ENCODE measurements around the gene CMIP.

The CMIP gene

DNA sequence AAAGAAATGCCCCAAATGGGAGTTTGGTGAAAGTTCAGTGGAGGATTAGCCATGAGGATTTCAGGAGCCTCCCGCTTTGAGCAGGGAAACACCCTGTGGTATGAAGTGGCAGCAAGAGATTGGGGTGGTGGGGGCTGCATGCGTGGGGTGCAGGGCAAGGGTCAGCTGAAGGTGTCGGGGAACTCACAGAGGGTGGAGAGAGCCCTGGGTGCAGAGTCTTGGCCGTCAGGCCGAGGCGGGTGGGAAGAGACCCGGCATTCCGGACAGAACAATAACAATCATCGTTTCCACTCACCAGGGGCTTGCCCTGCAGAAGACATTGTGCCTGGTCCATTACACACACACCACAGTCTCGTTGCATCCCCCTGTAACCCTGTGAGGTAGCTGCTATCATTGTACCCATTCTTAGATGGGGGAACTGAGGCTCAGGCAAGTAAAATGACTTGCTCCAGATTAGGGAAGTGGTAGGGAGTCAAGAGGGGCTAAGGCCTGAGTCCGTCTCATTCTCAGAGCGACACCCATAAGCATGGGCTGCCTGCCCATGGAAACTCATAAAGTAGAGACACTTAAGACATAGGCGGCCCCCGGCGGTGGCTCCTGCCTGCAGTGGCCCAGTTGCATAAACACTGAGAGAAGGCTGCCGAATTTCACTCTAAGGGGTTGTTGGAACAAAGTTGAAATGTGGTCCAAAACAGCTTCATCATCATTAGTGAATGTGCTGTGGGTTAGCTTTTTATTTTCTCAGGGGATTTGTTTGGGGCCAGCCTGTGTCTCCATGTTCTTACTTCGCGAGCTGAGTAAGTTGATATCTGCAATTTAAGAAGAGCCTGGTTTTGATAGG lies 93.3 kb downstream of the CMIP start:
- H3K27ac ChIP-seq (ENCODE audit: low read depth, low read length) = no peak overlapping the region
- no peak overlapping the region for H2AFZ ChIP-seq (ENCODE audit: low read depth, low read length, severe bottlenecking)
- no peaks in the 10 kb centered on the region for H3K36me3 ChIP-seq (ENCODE audit: low read length)
- peaks cover 3% of the 10 kb centered on the region; the same call in 1 of the 2 replicates for H4K20me1 ChIP-seq (ENCODE audit: low read depth, low read length)
- no peaks in the 10 kb centered on the region for H3F3A ChIP-seq (ENCODE audit: insufficient read depth)
- H3K79me2 ChIP-seq (ENCODE audit: insufficient read depth, low read length) = peaks cover 32% of the 10 kb centered on the region; the same call in 1 of the 2 replicates
- no peak overlapping the region for H3K9ac ChIP-seq (ENCODE audit: low read length)
- no peaks in the 10 kb centered on the region for H3K27me3 ChIP-seq (ENCODE audit: low read length)
- no peaks in the 10 kb centered on the region for H3K9me2 ChIP-seq (replicated peaks; ENCODE audit: insufficient read depth, low read length)
- no peak for TF ChIP-seq EZH2phosphoT487 (conservative IDR thresholded peaks at IDR 0.05; ENCODE audit: low read length)
- TF ChIP-seq, protein P1, sequence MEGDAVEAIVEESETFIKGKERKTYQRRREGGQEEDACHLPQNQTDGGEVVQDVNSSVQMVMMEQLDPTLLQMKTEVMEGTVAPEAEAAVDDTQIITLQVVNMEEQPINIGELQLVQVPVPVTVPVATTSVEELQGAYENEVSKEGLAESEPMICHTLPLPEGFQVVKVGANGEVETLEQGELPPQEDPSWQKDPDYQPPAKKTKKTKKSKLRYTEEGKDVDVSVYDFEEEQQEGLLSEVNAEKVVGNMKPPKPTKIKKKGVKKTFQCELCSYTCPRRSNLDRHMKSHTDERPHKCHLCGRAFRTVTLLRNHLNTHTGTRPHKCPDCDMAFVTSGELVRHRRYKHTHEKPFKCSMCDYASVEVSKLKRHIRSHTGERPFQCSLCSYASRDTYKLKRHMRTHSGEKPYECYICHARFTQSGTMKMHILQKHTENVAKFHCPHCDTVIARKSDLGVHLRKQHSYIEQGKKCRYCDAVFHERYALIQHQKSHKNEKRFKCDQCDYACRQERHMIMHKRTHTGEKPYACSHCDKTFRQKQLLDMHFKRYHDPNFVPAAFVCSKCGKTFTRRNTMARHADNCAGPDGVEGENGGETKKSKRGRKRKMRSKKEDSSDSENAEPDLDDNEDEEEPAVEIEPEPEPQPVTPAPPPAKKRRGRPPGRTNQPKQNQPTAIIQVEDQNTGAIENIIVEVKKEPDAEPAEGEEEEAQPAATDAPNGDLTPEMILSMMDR (IDR thresholded peaks at IDR 0.05; ENCODE audit: insufficient read depth, low read length, poor library complexity, severe bottlenecking) = no peak
- H3K4me2 ChIP-seq (ENCODE audit: low read depth, low read length, poor library complexity, severe bottlenecking) = no peak overlapping the region
- H3K4me3 ChIP-seq (ENCODE audit: insufficient read depth, low read length, poor library complexity, severe bottlenecking) = no peak overlapping the region
- H3K9me3 ChIP-seq (ENCODE audit: insufficient read depth, low read length) = no peaks in the 10 kb centered on the region

DNA sequence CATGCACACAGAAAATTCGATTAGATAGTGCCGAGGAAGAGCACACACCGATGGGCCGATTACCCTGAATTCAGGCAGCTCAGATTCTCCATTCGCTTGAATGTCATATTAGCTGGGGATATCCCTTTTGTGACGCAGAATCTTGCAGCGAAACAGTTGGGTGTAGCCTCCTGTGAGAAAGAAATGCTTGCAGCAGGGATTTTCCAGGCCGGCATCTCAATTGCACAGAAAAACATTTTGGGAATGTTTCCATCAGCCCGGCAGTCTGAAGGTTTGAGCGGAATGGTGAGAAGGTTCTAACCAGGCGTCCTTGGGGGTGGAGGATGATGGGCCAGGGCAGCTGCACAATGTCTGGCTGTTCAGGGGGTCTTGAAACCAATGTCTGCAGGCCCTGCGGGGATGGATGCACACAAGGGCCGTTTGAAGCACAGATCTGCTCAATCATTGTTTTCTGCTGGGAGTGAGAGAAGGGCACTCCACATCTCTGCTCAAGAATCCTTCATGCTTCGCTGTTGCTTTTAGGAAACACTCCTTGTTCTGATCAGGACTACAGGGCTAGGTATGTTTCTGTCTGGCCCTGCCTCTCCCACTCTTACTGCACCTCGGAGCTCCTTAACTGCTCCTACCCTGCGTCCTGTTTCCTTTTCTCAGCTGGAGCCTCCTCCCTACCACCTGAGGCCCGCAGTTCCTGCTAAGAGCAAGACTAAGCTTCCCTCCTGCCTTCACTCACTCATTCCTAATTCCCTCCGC lies 94.6 kb downstream of the CMIP start:
- no peak overlapping the region for H3K4me3 ChIP-seq (ENCODE audit: insufficient read depth, low read length, poor library complexity, severe bottlenecking)
- H4K20me1 ChIP-seq (ENCODE audit: low read depth, low read length) = peaks cover 3% of the 10 kb centered on the region; the same call in 1 of the 2 replicates
- H3K27me3 ChIP-seq (ENCODE audit: low read length) = no peaks in the 10 kb centered on the region
- H3K27ac ChIP-seq (ENCODE audit: low read depth, low read length) = no peak overlapping the region
- no peak overlapping the region for H2AFZ ChIP-seq (ENCODE audit: low read depth, low read length, severe bottlenecking)
- no peak overlapping the region for H3K4me2 ChIP-seq (ENCODE audit: low read depth, low read length, poor library complexity, severe bottlenecking)
- TF ChIP-seq, protein P1 (IDR thresholded peaks at IDR 0.05; ENCODE audit: insufficient read depth, low read length, poor library complexity, severe bottlenecking) = no peak
- no peak for TF ChIP-seq EZH2phosphoT487 (conservative IDR thresholded peaks at IDR 0.05; ENCODE audit: low read length)
- H3K79me2 ChIP-seq (ENCODE audit: insufficient read depth, low read length) = peaks cover 27% of the 10 kb centered on the region; the same call in 1 of the 2 replicates
- H3K36me3 ChIP-seq (ENCODE audit: low read length) = no peaks in the 10 kb centered on the region
- no peaks in the 10 kb centered on the region for H3F3A ChIP-seq (ENCODE audit: insufficient read depth)
- no peaks in the 10 kb centered on the region for H3K9me3 ChIP-seq (ENCODE audit: insufficient read depth, low read length)
- H3K9ac ChIP-seq (ENCODE audit: low read length) = no peak overlapping the region
- no peaks in the 10 kb centered on the region for H3K9me2 ChIP-seq (replicated peaks; ENCODE audit: insufficient read depth, low read length)

DNA sequence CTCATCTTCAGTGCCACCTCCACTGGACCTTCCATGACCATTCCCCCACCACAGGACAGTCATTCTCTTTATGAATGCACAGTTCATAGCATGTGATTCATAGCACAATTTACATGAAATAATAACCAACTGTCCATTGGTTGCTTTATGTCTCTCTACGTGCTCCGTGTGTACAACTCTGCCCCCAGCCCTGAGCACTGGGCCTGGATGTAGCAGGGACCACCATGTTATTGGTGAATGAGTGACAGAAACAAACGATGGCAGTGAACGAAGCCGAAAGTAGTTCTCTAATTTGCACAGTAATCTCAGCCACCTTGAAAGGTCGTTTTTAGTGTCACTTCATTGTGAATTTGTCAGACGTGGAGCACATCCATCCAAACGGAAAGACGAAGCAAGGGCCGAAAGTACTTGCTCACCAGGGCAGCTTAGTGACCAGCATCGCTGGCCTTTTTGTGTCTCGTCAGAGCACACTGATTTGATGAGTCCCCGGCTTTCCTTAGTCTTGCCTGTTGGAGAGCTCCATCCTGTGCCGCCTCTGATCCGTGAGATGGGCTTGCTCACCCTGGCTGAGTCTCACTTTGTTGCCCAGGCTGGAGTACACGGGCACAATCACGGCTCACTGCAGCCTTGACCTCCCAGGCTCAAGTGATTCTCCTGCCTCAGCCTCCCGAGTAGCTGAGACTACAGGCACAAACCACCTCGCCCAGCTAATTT lies 95.3 kb downstream of the CMIP start:
- peaks cover 25% of the 10 kb centered on the region; the same call in 1 of the 2 replicates for H3K79me2 ChIP-seq (ENCODE audit: insufficient read depth, low read length)
- H3K27ac ChIP-seq (ENCODE audit: low read depth, low read length) = no peak overlapping the region
- no peak overlapping the region for H3K4me3 ChIP-seq (ENCODE audit: insufficient read depth, low read length, poor library complexity, severe bottlenecking)
- TF ChIP-seq EZH2phosphoT487 (conservative IDR thresholded peaks at IDR 0.05; ENCODE audit: low read length) = no peak
- TF ChIP-seq, protein P1 (IDR thresholded peaks at IDR 0.05; ENCODE audit: insufficient read depth, low read length, poor library complexity, severe bottlenecking) = no peak
- H3K9me3 ChIP-seq (ENCODE audit: insufficient read depth, low read length) = no peaks in the 10 kb centered on the region
- no peak overlapping the region for H3K9ac ChIP-seq (ENCODE audit: low read length)
- H2AFZ ChIP-seq (ENCODE audit: low read depth, low read length, severe bottlenecking) = no peak overlapping the region
- H3K36me3 ChIP-seq (ENCODE audit: low read length) = no peaks in the 10 kb centered on the region
- H4K20me1 ChIP-seq (ENCODE audit: low read depth, low read length) = no peaks in the 10 kb centered on the region
- H3K4me2 ChIP-seq (ENCODE audit: low read depth, low read length, poor library complexity, severe bottlenecking) = no peak overlapping the region
- H3K27me3 ChIP-seq (ENCODE audit: low read length) = no peaks in the 10 kb centered on the region
- no peaks in the 10 kb centered on the region for H3K9me2 ChIP-seq (replicated peaks; ENCODE audit: insufficient read depth, low read length)
- no peaks in the 10 kb centered on the region for H3F3A ChIP-seq (ENCODE audit: insufficient read depth)
